Measurements from ENCODE around the gene C1orf21. TPM values are rescaled to one million over a fixed set of nuclear protein-coding genes. Genes with fewer than 3 reads are reported as not detected.

The C1orf21 gene
- total RNA-seq, 1 donor from 2014 or later, result 31.8 TPM

GRCh38 chr1:184616504-184616903, 229.7 kb downstream of the C1orf21 start:
- Mint-ChIP-seq H3K36me3 (ENCODE audit: unreplicated experiment) (peaks cover 15% of the 10 kb centered on the region), H3K4me3 (ENCODE audit: unreplicated experiment) (no peak overlapping the region), H3K9me3 (ENCODE audit: unreplicated experiment) (no peaks in the 10 kb centered on the region), H3K4me1 (ENCODE audit: unreplicated experiment) (peaks cover 25% of the 10 kb centered on the region), H3K27ac (ENCODE audit: unreplicated experiment) (no peak overlapping the region), H3K27me3 (ENCODE audit: unreplicated experiment) (no peaks in the 10 kb centered on the region)
- TF ChIP-seq, protein P1, sequence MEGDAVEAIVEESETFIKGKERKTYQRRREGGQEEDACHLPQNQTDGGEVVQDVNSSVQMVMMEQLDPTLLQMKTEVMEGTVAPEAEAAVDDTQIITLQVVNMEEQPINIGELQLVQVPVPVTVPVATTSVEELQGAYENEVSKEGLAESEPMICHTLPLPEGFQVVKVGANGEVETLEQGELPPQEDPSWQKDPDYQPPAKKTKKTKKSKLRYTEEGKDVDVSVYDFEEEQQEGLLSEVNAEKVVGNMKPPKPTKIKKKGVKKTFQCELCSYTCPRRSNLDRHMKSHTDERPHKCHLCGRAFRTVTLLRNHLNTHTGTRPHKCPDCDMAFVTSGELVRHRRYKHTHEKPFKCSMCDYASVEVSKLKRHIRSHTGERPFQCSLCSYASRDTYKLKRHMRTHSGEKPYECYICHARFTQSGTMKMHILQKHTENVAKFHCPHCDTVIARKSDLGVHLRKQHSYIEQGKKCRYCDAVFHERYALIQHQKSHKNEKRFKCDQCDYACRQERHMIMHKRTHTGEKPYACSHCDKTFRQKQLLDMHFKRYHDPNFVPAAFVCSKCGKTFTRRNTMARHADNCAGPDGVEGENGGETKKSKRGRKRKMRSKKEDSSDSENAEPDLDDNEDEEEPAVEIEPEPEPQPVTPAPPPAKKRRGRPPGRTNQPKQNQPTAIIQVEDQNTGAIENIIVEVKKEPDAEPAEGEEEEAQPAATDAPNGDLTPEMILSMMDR (IDR thresholded peaks at IDR 0.05), result no peak
- no peak for DNase-seq (ENCODE audit: extremely low spot score, unreplicated experiment)

DNA sequence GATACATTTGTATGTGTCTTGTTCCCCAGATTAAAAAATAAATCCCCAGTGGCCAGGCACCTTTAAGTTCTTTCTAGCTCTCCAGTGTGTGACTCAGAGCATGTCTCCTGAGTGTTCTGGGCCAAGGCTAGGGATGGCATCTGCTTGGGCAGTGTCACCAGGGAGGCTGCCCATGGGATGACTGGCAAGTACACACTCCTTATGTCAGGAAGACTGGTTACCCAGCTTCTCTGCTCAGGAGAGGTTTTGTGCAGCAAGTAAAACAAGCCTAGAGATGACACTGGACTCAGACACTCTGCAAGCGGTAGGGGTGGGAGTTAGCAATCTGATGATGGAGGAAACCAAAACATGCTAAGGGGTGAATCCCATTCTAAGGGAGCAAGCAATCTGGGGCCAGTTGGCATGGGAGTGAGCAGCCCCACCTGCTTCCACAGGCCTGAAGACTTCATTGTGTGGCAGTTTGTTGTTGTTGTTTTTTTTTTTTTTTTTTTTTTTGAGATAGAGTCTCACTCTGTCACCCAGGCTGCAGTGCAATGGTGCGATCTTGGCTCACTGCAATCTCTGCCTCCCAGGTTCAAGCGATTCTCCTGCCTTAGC, 230.7 kb downstream of the C1orf21 start:
- Mint-ChIP-seq H3K4me1 (ENCODE audit: unreplicated experiment) (peaks cover 34% of the 10 kb centered on the region), H3K36me3 (ENCODE audit: unreplicated experiment) (peaks cover 15% of the 10 kb centered on the region), H3K9me3 (ENCODE audit: unreplicated experiment) (no peaks in the 10 kb centered on the region), H3K27ac (ENCODE audit: unreplicated experiment) (no peak overlapping the region), H3K27me3 (ENCODE audit: unreplicated experiment) (no peaks in the 10 kb centered on the region), H3K4me3 (ENCODE audit: unreplicated experiment) (no peak overlapping the region)
- TF ChIP-seq, protein P1 (IDR thresholded peaks at IDR 0.05), result no peak
- DNase-seq (ENCODE audit: extremely low spot score, unreplicated experiment), result no peak

GRCh38 chr1:184618851-184619250, 232.0 kb downstream of the C1orf21 start:
- H3K27ac Mint-ChIP-seq (ENCODE audit: unreplicated experiment), result no peak overlapping the region
- TF ChIP-seq, protein P1 (IDR thresholded peaks at IDR 0.05), result no peak
- H3K4me3 Mint-ChIP-seq (ENCODE audit: unreplicated experiment), result no peak overlapping the region
- H3K4me1 Mint-ChIP-seq (ENCODE audit: unreplicated experiment), result peaks cover 47% of the 10 kb centered on the region
- no peaks in the 10 kb centered on the region for H3K27me3 Mint-ChIP-seq (ENCODE audit: unreplicated experiment)
- no peak for DNase-seq (ENCODE audit: extremely low spot score, unreplicated experiment)
- H3K36me3 Mint-ChIP-seq (ENCODE audit: unreplicated experiment), result peaks cover 15% of the 10 kb centered on the region
- H3K9me3 Mint-ChIP-seq (ENCODE audit: unreplicated experiment), result no peaks in the 10 kb centered on the region

- H3K4me1 Mint-ChIP-seq (ENCODE audit: unreplicated experiment), result peaks cover 63% of the 10 kb centered on the region
- no peaks in the 10 kb centered on the region for H3K9me3 Mint-ChIP-seq (ENCODE audit: unreplicated experiment)
- H3K4me3 Mint-ChIP-seq (ENCODE audit: unreplicated experiment), result no peak overlapping the region
- H3K36me3 Mint-ChIP-seq (ENCODE audit: unreplicated experiment), result peaks cover 13% of the 10 kb centered on the region
- H3K27me3 Mint-ChIP-seq (ENCODE audit: unreplicated experiment), result no peaks in the 10 kb centered on the region
- H3K27ac Mint-ChIP-seq (ENCODE audit: unreplicated experiment), result peak overlapping the region; percentile 48
- no peak for DNase-seq (ENCODE audit: extremely low spot score, unreplicated experiment)
- TF ChIP-seq, protein P1 (IDR thresholded peaks at IDR 0.05), result no peak
These were observed 233.6 kb downstream of the C1orf21 start for GRCh38 chr1:184620469-184620868.

DNA sequence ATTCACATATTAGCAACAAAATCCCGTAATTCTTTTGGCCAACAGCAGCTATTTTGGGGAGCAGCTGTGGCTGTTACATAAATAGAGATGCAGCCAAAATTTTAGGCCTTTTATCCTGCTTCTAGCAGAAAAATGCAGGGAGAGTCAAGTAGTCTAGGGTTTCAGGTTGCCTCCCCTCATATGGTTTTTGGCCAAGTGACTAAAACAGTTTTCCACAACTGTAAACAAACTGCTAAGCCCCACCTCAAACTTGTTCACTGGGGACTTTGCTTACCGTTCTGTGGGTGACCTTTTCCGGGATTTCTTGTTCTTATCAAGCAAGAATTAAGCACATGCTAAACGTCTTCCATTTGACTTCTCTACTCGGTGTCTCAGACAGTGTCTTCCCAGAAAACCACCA, 234.4 kb downstream of the C1orf21 start:
- peak overlapping the region; percentile 48 for H3K27ac Mint-ChIP-seq (ENCODE audit: unreplicated experiment)
- H3K9me3 Mint-ChIP-seq (ENCODE audit: unreplicated experiment), result no peaks in the 10 kb centered on the region
- H3K4me3 Mint-ChIP-seq (ENCODE audit: unreplicated experiment), result no peak overlapping the region
- peaks cover 14% of the 10 kb centered on the region for H3K36me3 Mint-ChIP-seq (ENCODE audit: unreplicated experiment)
- DNase-seq (ENCODE audit: extremely low spot score, unreplicated experiment), result no peak
- peaks cover 65% of the 10 kb centered on the region for H3K4me1 Mint-ChIP-seq (ENCODE audit: unreplicated experiment)
- no peaks in the 10 kb centered on the region for H3K27me3 Mint-ChIP-seq (ENCODE audit: unreplicated experiment)
- TF ChIP-seq, protein P1 (IDR thresholded peaks at IDR 0.05), result no peak
